GM12878 (cell line): ENCODE measurements around the gene SSR1. TPM values are rescaled to one million over a fixed set of nuclear protein-coding genes. Genes with fewer than 3 reads are reported as not detected.
"Not testable (repeated sequence)": the region's sequence is repeated elsewhere in the genome, so short reads cannot be mapped to it uniquely, and the experiment has no call there.

Experiments
- ATAC-seq: fragments of 200-7000 bp; cut with Tn5 transposase; 3 replicates; pipeline ENCODE4 v1.9.1; 2020; ENCODE audit warnings: mild to moderate bottlenecking, moderate library complexity
- BruUV-seq: library from RNA; stranded (reverse); fragments of 400-500 nt; replicated peaks from 2 replicates; lab custom pipeline; 2021; lab: Mats Ljungman, UMichigan
- CTCF ChIA-PET: fragments of 300-600 bp; sonication (Branson Sonifier 250); formaldehyde crosslinking; extraction: SDS; loops from one replicate; lab custom pipeline; 2021; ENCODE audit warnings: inconsistent platforms; lab: Yijun Ruan, JAX
- POLR2A ChIA-PET: fragments of 350-600 bp; formaldehyde crosslinking; extraction: SDS; loops from one replicate; lab custom pipeline; 2021; ENCODE audit warnings: inconsistent platforms; lab: Charles Lee
- RAD21 ChIA-PET: fragments of 300-600 bp; sonication (Branson Sonifier 250); formaldehyde crosslinking; loops from one replicate; lab custom pipeline; 2023; ENCODE audit warnings: antibody characterized with exemption; ENCODE audit not compliant: unreplicated experiment; lab: Charles Lee
- SMC1A ChIA-PET: fragments of 300-600 bp; sonication (Branson Sonifier 250); formaldehyde crosslinking; loops from one replicate; lab custom pipeline; 2023; ENCODE audit not compliant: unreplicated experiment, uncharacterized antibody; lab: Charles Lee
- DNase-seq: peaks from one replicate; pipeline ENCODE4 v3.0.0-alpha.2; 2011; ENCODE audit warnings: low read depth, low spot score
- FAIRE-seq: peaks from 3 replicates; lab custom pipeline; 2011; peaks lifted over from hg19 to GRCh38; lab: Jason Lieb, UNC
- H2AFZ ChIP-seq: 2 replicates; pipeline ENCODE4 v1.6.0; 2011; ENCODE audit warnings: low read depth, low read length, control low read depth; ENCODE audit not compliant: control insufficient read depth
- H3K27ac ChIP-seq: 2 replicates; pipeline ENCODE4 v1.5.1; 2011; ENCODE audit warnings: control low read depth; ENCODE audit not compliant: control insufficient read depth, insufficient read depth
- H3K27me3 ChIP-seq, 2 experiments: replicated peaks in 1 of 2; 2 replicates each; pipeline versions ENCODE4 v1.6.0 to v1.6.1; 2011; ENCODE audit warnings: low read length in 1 of 2; ENCODE audit not compliant: control insufficient read depth in 2 of 2, insufficient read depth in 2 of 2
- H3K36me3 ChIP-seq, 2 experiments: 2 replicates each; pipeline ENCODE4 v1.5.1; 2011; ENCODE audit warnings: low read length in 1 of 2; ENCODE audit not compliant: control insufficient read depth in 2 of 2, insufficient read depth in 2 of 2
- H3K4me1 ChIP-seq: 2 replicates; pipeline ENCODE4 v1.6.1; 2011; ENCODE audit warnings: mild to moderate bottlenecking, low read length, moderate library complexity, mixed read lengths; ENCODE audit not compliant: control insufficient read depth, insufficient read depth
- H3K4me2 ChIP-seq: 2 replicates; pipeline ENCODE4 v1.6.0; 2011; ENCODE audit warnings: control low read depth; ENCODE audit not compliant: control insufficient read depth, insufficient read depth
- H3K4me3 ChIP-seq: fragments of 200-600 bp; sonication (generic); 2 replicates; pipeline ENCODE4 v1.5.1; 2016
- H3K79me2 ChIP-seq: 2 replicates; pipeline ENCODE4 v1.6.0; 2011; ENCODE audit warnings: low read length; ENCODE audit not compliant: control insufficient read depth, insufficient read depth
- H3K9ac ChIP-seq: 2 replicates; pipeline ENCODE4 v1.8.0; 2011; ENCODE audit warnings: low read length, control low read depth, mixed read lengths; ENCODE audit not compliant: control insufficient read depth, insufficient read depth
- H3K9me3 ChIP-seq: replicated peaks from 3 replicates; pipeline ENCODE4 v1.5.1; 2011; ENCODE audit warnings: mild to moderate bottlenecking, low read length; ENCODE audit not compliant: control insufficient read depth, insufficient read depth
- H4K20me1 ChIP-seq: 2 replicates; pipeline ENCODE4 v1.6.0; 2011; ENCODE audit not compliant: control insufficient read depth, insufficient read depth
- CTCF ChIP-seq, 3 experiments: IDR thresholded peaks in 2 of 3; conservative IDR thresholded peaks in 1 of 3; 2 replicates each; pipeline ENCODE4 v1.5.1; 2011; ENCODE audit warnings: low read depth in 3 of 3, low read length in 3 of 3, mild to moderate bottlenecking in 3 of 3, control low read depth in 2 of 3, moderate library complexity in 2 of 3, inconsistent platforms in 1 of 3, mixed read lengths in 1 of 3; ENCODE audit not compliant: control insufficient read depth in 2 of 3, insufficient read depth in 1 of 3; ENCODE audit errors: extremely low read depth in 1 of 3
- RAD21 ChIP-seq: IDR thresholded peaks from 2 replicates; pipeline ENCODE4 v1.6.1; 2011; ENCODE audit warnings: mild to moderate bottlenecking, low read depth, low read length, moderate library complexity; ENCODE audit not compliant: insufficient read depth
- SMC3 ChIP-seq: IDR thresholded peaks from 2 replicates; pipeline ENCODE4 v1.6.1; 2011; ENCODE audit warnings: low read length, improper control_type of control experiment, borderline replicate concordance
- WGBS: methylation state at CpG from one replicate; pipeline ENCODE4 v1.1.6; 2016; ENCODE audit warnings: low lambda C conversion rate; ENCODE audit not compliant: insufficient replicate concordance, insufficient coverage; ENCODE audit errors: missing lambda C conversion rate; 5-methylcytosine and 5-hydroxymethylcytosine counted together
- in situ Hi-C: fragments of 300-500 bp; cut with MboI; formaldehyde crosslinking; loops from 9 replicates; pipeline ENCODE4 v1.14.3; 2018; ENCODE audit warnings: mixed read lengths
- intact Hi-C: fragments of 100-400 bp; cut with micrococcal nuclease; formaldehyde crosslinking; loops from one replicate; pipeline ENCODE4 v1.14.2; 2022; ENCODE audit not compliant: unreplicated experiment
- polyA plus RNA-seq, 11 experiments: library from polyadenylated mRNA; depleted of rRNA in 4 of 11; unstranded in 6 of 11; stranded (reverse) in 5 of 11; fragments of >200 nt; fragmentation: Nextera tagmentation in 4 of 11; fragmentation: Illumina TruSeq in 1 of 11; extraction: Ambion mirVana in 4 of 11; extraction: Trizol in 1 of 11; gene quantifications; 1 replicate in 1 of 11; 2 replicates in 10 of 11; pipeline versions ENCODE4 v1.2.1 to v1.2.3, GENCODE V29; 2011 to 2016; ENCODE audit warnings: inconsistent platforms in 2 of 11, missing spikeins in 2 of 11, low read depth in 1 of 11
- total RNA-seq, 4 experiments: library from RNA; depleted of rRNA in 3 of 4; stranded (reverse); fragments of >200 nt in 3 of 4; fragmentation: Illumina TruSeq in 1 of 4; extraction: Trizol in 1 of 4; gene quantifications; 2 replicates each; pipeline versions ENCODE4 v1.2.1 to v1.2.3, GENCODE V29; 2013 to 2021

The SSR1 gene
- total and polyA plus RNA-seq, 10 of the 15 experiments (the other 5 are each of a cell fraction or from before 2014, with no cell fraction given): 42.0 to 209 (median 128) TPM

GRCh38 chr6:7339007-7339732 is 26.2 kb upstream of the SSR1 start:
- not testable (repeated sequence) for H3K27ac ChIP-seq
- peak; percentile 28; the same call in 1 of the 2 replicates for TF ChIP-seq SMC3
- TF ChIP-seq CTCF (IDR thresholded peaks at IDR 0.05 in 2 of 3, conservative IDR thresholded peaks at IDR 0.05 in 1 of 3; ENCODE audit: control insufficient read depth in 2 of 3, extremely low read depth in 1 of 3, insufficient read depth in 1 of 3, low read depth in 3 of 3, low read length in 3 of 3): peak; percentile 33 to 59 (median 41); a peak in 5 of 6 replicates
- TF ChIP-seq RAD21: peak; percentile 37; the same call in 1 of the 2 replicates
- TF ChIP-seq, all 136 proteins: peak for 3; not testable (repeated sequence) for 133
- H3K4me2 ChIP-seq, H3K27me3 ChIP-seq, H3K9ac ChIP-seq, BruUV-seq, in situ Hi-C loops, H3K79me2 ChIP-seq, H3K4me3 ChIP-seq, H3K36me3 ChIP-seq, H3K9me3 ChIP-seq, DNase-seq, H4K20me1 ChIP-seq, H2AFZ ChIP-seq, H3K4me1 ChIP-seq: not testable (repeated sequence)
- 57% methylated on average over 14 of the region's 14 CpGs for WGBS
- FAIRE-seq (peak; percentile 78), ATAC-seq (peak; percentile 95)
- RAD21 ChIA-PET: interaction anchor here (1.7 kb wide), 1 partner anchor 63 kb away, joined by 9 read pairs; no protein-coding TSS in a partner anchor
- SMC1A ChIA-PET: interaction anchor here (0.9 to 3.8 kb wide), 3 partner anchors 15 to 611 kb away, joined by 3 to 30 read pairs (median 6); no protein-coding TSS in a partner anchor
- POLR2A ChIA-PET: interaction anchor here (1.0 kb wide), 1 partner anchor 61 kb away, joined by 3 read pairs; no protein-coding TSS in a partner anchor
- CTCF ChIA-PET: interaction anchor here (0.7 to 8.4 kb wide), 6 partner anchors 9 to 591 kb away, joined by 3 to 83 read pairs (median 3); no protein-coding TSS in a partner anchor
- intact Hi-C loops: loop anchor here (2.0 kb wide), 1 partner anchor 62 kb away; no protein-coding TSS in a partner anchor
